ENCODE results near the gene DEK.

DEK gene

DNA sequence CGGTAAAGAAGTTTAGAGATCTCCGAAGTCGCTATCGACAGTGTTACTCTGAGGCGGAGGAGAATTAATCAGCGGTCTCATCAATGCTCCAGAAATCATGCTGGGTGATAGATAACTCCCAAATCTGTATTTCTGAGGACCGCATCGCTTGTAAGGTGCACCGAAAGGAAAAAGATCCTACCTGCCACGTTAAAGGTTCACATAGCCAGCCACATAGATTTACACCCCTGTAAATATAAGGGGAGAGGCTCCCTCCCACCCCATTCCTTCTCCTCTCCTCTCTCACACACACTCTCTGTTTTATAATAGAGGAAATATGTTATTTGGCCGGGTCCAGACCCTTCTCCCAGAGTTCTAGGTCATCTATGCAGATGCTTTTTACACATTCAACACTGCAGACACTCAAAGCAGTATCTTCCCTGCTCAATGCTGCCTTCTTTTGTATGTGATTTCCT, 620 bp upstream of the DEK start:
- no peak for DNase-seq
- peaks cover 24% of the 10 kb centered on the region for H3K36me3 Mint-ChIP-seq (ENCODE audit: low read depth)
- H3K27me3 Mint-ChIP-seq (ENCODE audit: low read depth, poor library complexity): no peaks in the 10 kb centered on the region
- H3K27ac Mint-ChIP-seq: peak overlapping the region; percentile 60
- H3K9me3 Mint-ChIP-seq: no peaks in the 10 kb centered on the region
- H3K4me3 Mint-ChIP-seq: peak overlapping the region; percentile 88
- TF ChIP-seq CTCF (IDR thresholded peaks at IDR 0.05): no peak
- H3K4me1 Mint-ChIP-seq: peaks cover 51% of the 10 kb centered on the region

DNA sequence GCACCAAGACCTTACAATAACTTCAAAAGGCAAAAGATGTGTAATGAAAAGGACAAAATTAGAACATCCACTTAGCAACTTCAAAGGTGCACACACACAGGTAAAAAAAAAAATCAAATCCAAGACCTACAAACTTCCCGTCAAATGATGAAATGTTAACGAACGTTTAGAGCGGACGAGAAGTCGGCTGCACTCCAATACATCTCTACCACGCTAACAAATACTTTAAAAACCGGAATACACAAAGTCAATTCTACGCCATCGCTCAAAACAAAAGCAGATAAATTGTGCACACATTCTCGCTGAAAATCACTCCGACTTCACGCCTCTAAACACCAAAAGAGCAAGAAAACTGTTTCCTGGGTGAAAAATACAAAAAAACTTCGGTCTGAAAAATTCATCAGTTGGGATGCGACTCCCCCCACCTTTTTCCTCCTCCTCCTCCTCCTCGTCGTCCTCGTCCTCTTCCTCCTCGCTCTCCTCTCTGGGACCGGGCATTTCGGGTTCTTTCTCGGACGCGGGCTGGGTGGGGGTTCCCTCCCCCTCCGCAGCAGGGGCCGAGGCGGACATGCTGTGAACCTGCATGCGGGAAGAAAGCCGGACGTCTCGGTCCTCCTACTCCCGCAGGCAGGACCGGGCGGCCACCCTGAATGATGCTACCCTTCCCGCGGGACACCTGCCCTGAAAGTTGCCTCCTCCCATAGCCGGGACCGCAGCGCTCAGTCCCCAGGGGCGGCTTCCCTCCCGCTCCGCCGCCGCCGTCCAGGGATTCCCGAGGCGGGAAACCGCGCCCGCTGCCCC, 712 bp downstream of the DEK start:
- Mint-ChIP-seq H3K36me3 (ENCODE audit: low read depth) (peaks cover 35% of the 10 kb centered on the region), H3K4me1 (peaks cover 51% of the 10 kb centered on the region), H3K27ac (peak overlapping the region; percentile 95), H3K9me3 (no peaks in the 10 kb centered on the region), H3K27me3 (ENCODE audit: low read depth, poor library complexity) (no peaks in the 10 kb centered on the region), H3K4me3 (peak overlapping the region; percentile 97)
- no peak for DNase-seq
- no peak for TF ChIP-seq CTCF (IDR thresholded peaks at IDR 0.05)

DNA sequence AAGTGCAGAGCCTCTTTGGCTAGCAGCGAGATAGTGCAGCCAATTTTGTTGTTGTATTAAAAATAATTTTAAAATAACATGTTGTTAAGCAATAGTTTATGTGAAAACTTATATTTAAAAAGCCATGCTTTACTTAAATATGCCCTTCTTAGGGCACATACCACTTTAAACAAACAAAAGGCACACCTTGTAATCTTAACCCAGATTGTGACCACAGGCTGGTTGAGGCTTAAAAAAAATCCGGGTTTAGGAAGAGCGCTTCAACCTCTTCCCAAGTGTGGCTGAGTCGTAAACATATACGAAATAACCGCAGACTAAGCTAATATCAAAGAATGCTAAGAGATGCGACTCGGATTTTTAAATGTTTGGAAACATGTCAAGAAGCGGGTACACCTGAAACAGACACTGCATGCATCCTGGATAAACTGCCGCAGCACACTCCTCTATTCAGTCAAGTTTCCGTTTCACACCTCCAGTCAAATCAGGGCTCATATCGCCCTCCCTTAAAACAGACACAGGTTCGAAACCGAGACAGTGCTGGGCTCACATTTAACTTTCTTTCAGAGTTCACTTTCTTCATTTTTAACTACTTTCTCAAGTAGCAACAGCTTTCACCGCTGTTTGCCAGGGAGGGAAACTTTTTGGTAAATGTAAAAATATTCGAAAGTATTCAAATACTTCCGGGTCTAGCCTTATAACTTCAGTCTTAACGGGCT, 1.5 kb downstream of the DEK start:
- no peak for DNase-seq
- TF ChIP-seq CTCF (IDR thresholded peaks at IDR 0.05): no peak
- peaks cover 51% of the 10 kb centered on the region for H3K4me1 Mint-ChIP-seq

DNA sequence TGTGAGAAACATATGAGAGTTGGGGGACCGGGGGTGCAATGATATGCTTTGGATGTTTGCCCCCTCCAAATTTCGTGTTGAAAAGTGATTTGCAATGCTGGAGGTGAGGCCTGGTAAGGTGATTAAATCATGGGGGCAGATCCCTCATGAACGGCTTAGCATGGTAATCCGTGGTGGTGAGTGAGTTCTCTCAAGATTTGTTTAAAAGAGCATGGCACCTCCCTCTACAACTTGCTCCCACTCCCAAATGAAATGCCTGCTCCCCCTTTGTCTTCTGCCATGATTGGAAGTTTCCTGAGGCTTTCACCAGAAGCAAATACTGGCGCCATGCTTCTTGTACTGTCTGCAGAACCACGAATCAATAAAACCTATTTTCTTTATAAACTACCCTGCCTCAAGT, 2.5 kb downstream of the DEK start:
- no peak for TF ChIP-seq CTCF (IDR thresholded peaks at IDR 0.05)
- H3K27me3 Mint-ChIP-seq (ENCODE audit: low read depth, poor library complexity): no peaks in the 10 kb centered on the region
- H3K4me1 Mint-ChIP-seq: peaks cover 51% of the 10 kb centered on the region
- H3K4me3 Mint-ChIP-seq: peak overlapping the region; percentile 97
- peak overlapping the region; percentile 95 for H3K27ac Mint-ChIP-seq
- peaks cover 52% of the 10 kb centered on the region for H3K36me3 Mint-ChIP-seq (ENCODE audit: low read depth)
- no peak for DNase-seq
- no peaks in the 10 kb centered on the region for H3K9me3 Mint-ChIP-seq

More for the DNA sequence above, 1.5 kb downstream of the DEK start:
- Mint-ChIP-seq H3K9me3 (no peaks in the 10 kb centered on the region), H3K27ac (peak overlapping the region; percentile 95), H3K27me3 (ENCODE audit: low read depth, poor library complexity) (no peaks in the 10 kb centered on the region), H3K4me3 (peak overlapping the region; percentile 97), H3K36me3 (ENCODE audit: low read depth) (peaks cover 43% of the 10 kb centered on the region)

GRCh38 chr6:18260448-18261106, 3.8 kb downstream of the DEK start:
- no peak for TF ChIP-seq CTCF (IDR thresholded peaks at IDR 0.05)
- Mint-ChIP-seq H3K4me1 (peaks cover 50% of the 10 kb centered on the region), H3K27ac (peak overlapping the region; percentile 95), H3K36me3 (ENCODE audit: low read depth) (peaks cover 62% of the 10 kb centered on the region), H3K27me3 (ENCODE audit: low read depth, poor library complexity) (no peaks in the 10 kb centered on the region), H3K9me3 (no peaks in the 10 kb centered on the region), H3K4me3 (peak overlapping the region; percentile 97)
- DNase-seq: no peak
